PC-3 (cell line): ENCODE measurements around the gene ZC3H14. TPM values are rescaled to one million over a fixed set of nuclear protein-coding genes. Genes with fewer than 3 reads are reported as not detected.

Experiments
- ATAC-seq: fragments of 200-7000 bp; cut with Tn5 transposase; 2 replicates; pipeline ENCODE4 v1.9.1; 2020; ENCODE audit warnings: mild to moderate bottlenecking, moderate library complexity
- BruUV-seq: library from RNA; stranded (reverse); fragments of 400-500 nt; replicated peaks from 2 replicates; lab custom pipeline; 2021; lab: Mats Ljungman, UMichigan
- CTCF ChIA-PET: fragments of 300-600 bp; sonication (Branson Sonifier 250); formaldehyde crosslinking; loops from one replicate; lab custom pipeline; 2022; ENCODE audit warnings: antibody characterized with exemption; lab: Charles Lee
- POLR2A ChIA-PET: fragments of 300-600 bp; sonication (Branson Sonifier 250); formaldehyde crosslinking; loops from one replicate; lab custom pipeline; 2022; ENCODE audit warnings: antibody characterized with exemption; ENCODE audit not compliant: unreplicated experiment; lab: Charles Lee
- DNase-seq: peaks from one replicate; pipeline ENCODE4 v3.0.0-alpha.2; 2015
- H2AFZ ChIP-seq: fragments of 300-600 bp; sonication (generic); 2 replicates; pipeline ENCODE4 v1.6.0; 2016; ENCODE audit warnings: antibody characterized with exemption, low read length
- H3F3A ChIP-seq: fragments of 300-600 bp; sonication (generic); one replicate; pipeline ENCODE4 v1.6.0; 2017; ENCODE audit warnings: antibody characterized with exemption, low read length, control low read depth, mild to moderate bottlenecking; ENCODE audit not compliant: unreplicated experiment
- H3K27ac ChIP-seq: fragments of 300-600 bp; sonication (generic); 2 replicates; pipeline ENCODE4 v1.5.1; 2016; ENCODE audit warnings: mild to moderate bottlenecking, low read length
- H3K27me3 ChIP-seq: fragments of 300-600 bp; sonication (generic); 2 replicates; pipeline ENCODE4 v1.6.1; 2016; ENCODE audit warnings: low read length, mixed read lengths
- H3K36me3 ChIP-seq: fragments of 300-600 bp; sonication (generic); 2 replicates; pipeline ENCODE4 v1.6.1; 2016; ENCODE audit warnings: low read depth, mixed run types, low read length, mixed read lengths
- H3K4me1 ChIP-seq: fragments of 300-600 bp; sonication (generic); 2 replicates; pipeline ENCODE4 v1.5.1; 2016; ENCODE audit warnings: low read length; ENCODE audit not compliant: insufficient read depth
- H3K4me2 ChIP-seq: fragments of 300-600 bp; sonication (generic); 2 replicates; pipeline ENCODE4 v1.6.0; 2016; ENCODE audit warnings: low read length
- H3K4me3 ChIP-seq: fragments of 300-600 bp; sonication (generic); 2 replicates; pipeline ENCODE4 v1.5.1; 2016; ENCODE audit warnings: mild to moderate bottlenecking, low read length, mixed read lengths
- H3K79me2 ChIP-seq: fragments of 300-600 bp; sonication (generic); 2 replicates; pipeline ENCODE4 v1.6.1; 2017; ENCODE audit warnings: low read length, mixed read lengths
- H3K9ac ChIP-seq: fragments of 300-600 bp; sonication (generic); 2 replicates; pipeline ENCODE4 v1.6.0; 2016; ENCODE audit warnings: mild to moderate bottlenecking, low read length
- H3K9me2 ChIP-seq: fragments of 300-600 bp; sonication (generic); replicated peaks from 2 replicates; pipeline ENCODE4 v1.6.1; 2016; ENCODE audit warnings: mixed run types, low read length, mixed read lengths
- H3K9me3 ChIP-seq: fragments of 300-600 bp; sonication (generic); 2 replicates; pipeline ENCODE4 v1.6.1; 2016; ENCODE audit warnings: low read length, mixed read lengths
- H4K20me1 ChIP-seq: fragments of 300-600 bp; sonication (generic); 2 replicates; pipeline ENCODE4 v1.6.1; 2016; ENCODE audit warnings: low read length, mixed read lengths
- EZH2 ChIP-seq: fragments of 300-600 bp; sonication (generic); IDR thresholded peaks from one replicate; pipeline ENCODE4 v1.6.1; 2017; ENCODE audit warnings: antibody characterized with exemption, mild to moderate bottlenecking, low read length; ENCODE audit not compliant: unreplicated experiment
- EZH2phosphoT487 ChIP-seq: fragments of 300-600 bp; sonication (generic); IDR thresholded peaks from 2 replicates; pipeline ENCODE4 v1.6.1; 2018; ENCODE audit warnings: mild to moderate bottlenecking, antibody characterized with exemption, low read length, borderline replicate concordance
- intact Hi-C: fragments of 100-400 bp; cut with micrococcal nuclease; formaldehyde crosslinking; loops from 2 replicates; pipeline ENCODE4 v1.9.0; 2023
- total RNA-seq: library from RNA; depleted of rRNA; stranded (reverse); fragments of >200 nt; gene quantifications from 2 replicates; pipeline ENCODE4 v1.2.3, GENCODE V29; 2014
- TF ChIP-seq, protein P1 (sequence below): fragments of 300-600 bp; sonication (generic); conservative IDR thresholded peaks from 2 replicates; pipeline ENCODE4 v1.5.1; 2017; ENCODE audit warnings: antibody characterized with exemption, low read depth, mild to moderate bottlenecking, low read length

The ZC3H14 gene
- total RNA-seq, 1 experiment from 2014 or later, result 58.2 TPM

DNA sequence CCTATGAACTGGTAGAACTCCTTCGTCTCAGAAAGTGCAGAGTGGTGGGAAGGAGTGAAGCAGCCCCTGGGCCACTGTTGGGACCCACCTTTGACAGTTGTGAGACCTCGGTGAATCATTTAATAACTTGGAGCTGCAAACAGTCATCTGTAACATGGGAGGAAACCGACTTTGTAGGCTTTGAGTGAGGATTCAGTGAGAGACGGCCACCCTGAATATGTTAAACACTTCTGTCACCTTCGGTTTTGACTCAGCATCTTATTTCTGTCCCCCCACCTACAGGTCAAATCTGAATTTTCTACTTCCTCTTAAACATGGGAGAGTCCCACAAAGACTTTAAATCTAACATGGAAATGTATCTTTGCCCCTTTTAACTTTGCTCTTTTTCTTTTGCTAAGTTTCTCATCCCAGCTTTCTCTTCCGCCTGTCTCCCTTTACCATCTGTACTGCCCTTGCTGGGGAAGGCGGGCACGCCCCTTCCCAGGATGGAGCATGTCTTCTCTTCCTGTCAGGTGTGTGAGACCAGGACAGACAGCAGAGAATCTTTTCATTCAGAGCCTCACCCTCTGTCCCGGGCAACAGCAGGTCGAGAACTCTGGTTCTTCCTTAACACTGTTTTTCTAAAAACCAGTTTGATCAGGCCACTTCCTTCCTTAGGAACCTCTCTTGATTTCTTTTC is 37.1 kb downstream of the ZC3H14 start:
- intact Hi-C loops, result no loop called here
- H3K4me1 ChIP-seq, result no peaks in the 10 kb centered on the region
- CTCF ChIA-PET, result no interaction called here
- DNase-seq, result no peak
- peaks cover 67% of the 10 kb centered on the region for H3K36me3 ChIP-seq
- no peak for ATAC-seq
- no peak overlapping the region for H3K4me2 ChIP-seq
- no peaks in the 10 kb centered on the region for H3K9me2 ChIP-seq
- no peaks in the 10 kb centered on the region for H3K79me2 ChIP-seq
- no peaks in the 10 kb centered on the region for H3K27me3 ChIP-seq
- H3K4me3 ChIP-seq, result no peak overlapping the region
- H3K9me3 ChIP-seq, result no peaks in the 10 kb centered on the region
- TF ChIP-seq EZH2phosphoT487, result no peak
- TF ChIP-seq, protein P1, sequence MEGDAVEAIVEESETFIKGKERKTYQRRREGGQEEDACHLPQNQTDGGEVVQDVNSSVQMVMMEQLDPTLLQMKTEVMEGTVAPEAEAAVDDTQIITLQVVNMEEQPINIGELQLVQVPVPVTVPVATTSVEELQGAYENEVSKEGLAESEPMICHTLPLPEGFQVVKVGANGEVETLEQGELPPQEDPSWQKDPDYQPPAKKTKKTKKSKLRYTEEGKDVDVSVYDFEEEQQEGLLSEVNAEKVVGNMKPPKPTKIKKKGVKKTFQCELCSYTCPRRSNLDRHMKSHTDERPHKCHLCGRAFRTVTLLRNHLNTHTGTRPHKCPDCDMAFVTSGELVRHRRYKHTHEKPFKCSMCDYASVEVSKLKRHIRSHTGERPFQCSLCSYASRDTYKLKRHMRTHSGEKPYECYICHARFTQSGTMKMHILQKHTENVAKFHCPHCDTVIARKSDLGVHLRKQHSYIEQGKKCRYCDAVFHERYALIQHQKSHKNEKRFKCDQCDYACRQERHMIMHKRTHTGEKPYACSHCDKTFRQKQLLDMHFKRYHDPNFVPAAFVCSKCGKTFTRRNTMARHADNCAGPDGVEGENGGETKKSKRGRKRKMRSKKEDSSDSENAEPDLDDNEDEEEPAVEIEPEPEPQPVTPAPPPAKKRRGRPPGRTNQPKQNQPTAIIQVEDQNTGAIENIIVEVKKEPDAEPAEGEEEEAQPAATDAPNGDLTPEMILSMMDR, result no peak
- TF ChIP-seq EZH2, result no peak
- H4K20me1 ChIP-seq, result no peaks in the 10 kb centered on the region
- no peak overlapping the region for H3K9ac ChIP-seq
- H3K27ac ChIP-seq, result no peak overlapping the region
- no TSS peak for BruUV-seq
- POLR2A ChIA-PET, result no interaction called here
- H2AFZ ChIP-seq, result no peak overlapping the region
- H3F3A ChIP-seq, result no peaks in the 10 kb centered on the region

GRCh38 chr14:88604212-88604611 is 41.4 kb downstream of the ZC3H14 start:
- POLR2A ChIA-PET, result no interaction called here
- Histone ChIP-seq H2AFZ (no peak overlapping the region), H3K4me1 (no peaks in the 10 kb centered on the region), H3K36me3 (peaks cover 67% of the 10 kb centered on the region; the same call in 1 of the 2 replicates), H3K9ac (no peak overlapping the region), H3K27ac (no peak overlapping the region), H3K4me2 (no peak overlapping the region), H3K27me3 (no peaks in the 10 kb centered on the region), H4K20me1 (no peaks in the 10 kb centered on the region), H3F3A (no peaks in the 10 kb centered on the region), H3K9me2 (no peaks in the 10 kb centered on the region), H3K9me3 (no peaks in the 10 kb centered on the region), H3K79me2 (no peaks in the 10 kb centered on the region), H3K4me3 (no peak overlapping the region)
- BruUV-seq, result no TSS peak
- ATAC-seq (no peak), DNase-seq (no peak)
- intact Hi-C loops, result no loop called here
- CTCF ChIA-PET, result no interaction called here
- no peak for TF ChIP-seq EZH2phosphoT487
- TF ChIP-seq, protein P1, result no peak
- TF ChIP-seq EZH2, result no peak

GRCh38 chr14:88605594-88605993 is 42.8 kb downstream of the ZC3H14 start:
- no peak for ATAC-seq
- Histone ChIP-seq H3K27me3 (no peaks in the 10 kb centered on the region), H3K9me2 (no peaks in the 10 kb centered on the region), H3F3A (no peaks in the 10 kb centered on the region), H3K4me2 (no peak overlapping the region), H3K4me1 (no peaks in the 10 kb centered on the region), H3K9ac (no peak overlapping the region), H2AFZ (no peak overlapping the region), H3K79me2 (no peaks in the 10 kb centered on the region), H3K27ac (no peak overlapping the region), H3K4me3 (no peak overlapping the region), H3K36me3 (peaks cover 73% of the 10 kb centered on the region), H3K9me3 (no peaks in the 10 kb centered on the region), H4K20me1 (no peaks in the 10 kb centered on the region)
- intact Hi-C loops, result no loop called here
- TF ChIP-seq, protein P1, result no peak
- TF ChIP-seq EZH2 (no peak), EZH2phosphoT487 (no peak)
- no TSS peak for BruUV-seq
- DNase-seq, result no peak
- CTCF ChIA-PET, result no interaction called here
- POLR2A ChIA-PET, result no interaction called here
